Measurements from ENCODE around the gene FLNA. TPM values are rescaled to one million over a fixed set of nuclear protein-coding genes. Genes with fewer than 3 reads are reported as not detected.

FLNA gene
- polyA plus RNA-seq, 1 donor from 2014 or later = 84.9 TPM

DNA sequence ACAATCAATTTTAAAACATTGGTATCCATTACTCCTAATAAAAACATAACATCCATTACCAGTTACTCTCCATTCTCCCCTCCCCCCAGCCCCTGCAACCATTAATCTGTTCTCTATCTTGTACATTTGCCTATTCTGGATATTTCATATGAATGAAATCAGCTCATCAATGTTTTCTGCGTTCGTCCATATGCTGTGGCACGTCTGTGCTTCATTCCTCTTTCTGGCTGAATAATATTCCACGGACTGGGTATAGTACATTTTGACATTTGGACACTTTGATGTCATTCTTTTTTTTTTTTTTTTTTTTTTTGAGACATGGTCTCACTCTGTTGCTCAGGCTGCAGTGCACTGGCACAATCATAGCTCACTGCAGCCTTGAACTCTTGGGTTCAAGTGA, 29.4 kb upstream of the FLNA start:
- Histone ChIP-seq H3K79me2 (replicated peaks; ENCODE audit: insufficient read depth, low read length) (peaks cover 4% of the 10 kb centered on the region), H3F3A (ENCODE audit: insufficient read depth, low read length, poor library complexity, severe bottlenecking) (no peaks in the 10 kb centered on the region), H3K36me3 (ENCODE audit: insufficient read depth, low read length) (no peaks in the 10 kb centered on the region), H4K20me1 (ENCODE audit: insufficient read depth) (peaks cover 4% of the 10 kb centered on the region), H3K27me3 (ENCODE audit: insufficient read depth, low read depth, low read length) (no peaks in the 10 kb centered on the region), H2AFZ (ENCODE audit: low read depth, low read length) (no peak overlapping the region), H3K9me3 (ENCODE audit: low read length) (no peaks in the 10 kb centered on the region), H3K4me3 (ENCODE audit: low read length) (no peak overlapping the region), H3K27ac (ENCODE audit: low read length) (no peak overlapping the region), H3K9ac (ENCODE audit: low read length) (no peak overlapping the region), H3K4me2 (ENCODE audit: low read length) (no peak overlapping the region), H3K9me2 (ENCODE audit: insufficient read depth, low read length) (no peaks in the 10 kb centered on the region)
- TF ChIP-seq RAD21 (conservative IDR thresholded peaks at IDR 0.05) (no peak), MXI1 (conservative IDR thresholded peaks at IDR 0.05; ENCODE audit: poor library complexity, severe bottlenecking) (no peak), EP300 (conservative IDR thresholded peaks at IDR 0.05; ENCODE audit: poor library complexity, severe bottlenecking) (no peak), TAF1 (IDR thresholded peaks at IDR 0.05; ENCODE audit: low read depth) (no peak), EZH2 (IDR thresholded peaks at IDR 0.05; ENCODE audit: borderline replicate concordance, insufficient read depth, low read length, poor library complexity, severe bottlenecking) (no peak), SMC3 (conservative IDR thresholded peaks at IDR 0.05; ENCODE audit: poor library complexity) (no peak), POLR2AphosphoS5 (IDR thresholded peaks at IDR 0.05) (no peak)
- TF ChIP-seq, protein P1, sequence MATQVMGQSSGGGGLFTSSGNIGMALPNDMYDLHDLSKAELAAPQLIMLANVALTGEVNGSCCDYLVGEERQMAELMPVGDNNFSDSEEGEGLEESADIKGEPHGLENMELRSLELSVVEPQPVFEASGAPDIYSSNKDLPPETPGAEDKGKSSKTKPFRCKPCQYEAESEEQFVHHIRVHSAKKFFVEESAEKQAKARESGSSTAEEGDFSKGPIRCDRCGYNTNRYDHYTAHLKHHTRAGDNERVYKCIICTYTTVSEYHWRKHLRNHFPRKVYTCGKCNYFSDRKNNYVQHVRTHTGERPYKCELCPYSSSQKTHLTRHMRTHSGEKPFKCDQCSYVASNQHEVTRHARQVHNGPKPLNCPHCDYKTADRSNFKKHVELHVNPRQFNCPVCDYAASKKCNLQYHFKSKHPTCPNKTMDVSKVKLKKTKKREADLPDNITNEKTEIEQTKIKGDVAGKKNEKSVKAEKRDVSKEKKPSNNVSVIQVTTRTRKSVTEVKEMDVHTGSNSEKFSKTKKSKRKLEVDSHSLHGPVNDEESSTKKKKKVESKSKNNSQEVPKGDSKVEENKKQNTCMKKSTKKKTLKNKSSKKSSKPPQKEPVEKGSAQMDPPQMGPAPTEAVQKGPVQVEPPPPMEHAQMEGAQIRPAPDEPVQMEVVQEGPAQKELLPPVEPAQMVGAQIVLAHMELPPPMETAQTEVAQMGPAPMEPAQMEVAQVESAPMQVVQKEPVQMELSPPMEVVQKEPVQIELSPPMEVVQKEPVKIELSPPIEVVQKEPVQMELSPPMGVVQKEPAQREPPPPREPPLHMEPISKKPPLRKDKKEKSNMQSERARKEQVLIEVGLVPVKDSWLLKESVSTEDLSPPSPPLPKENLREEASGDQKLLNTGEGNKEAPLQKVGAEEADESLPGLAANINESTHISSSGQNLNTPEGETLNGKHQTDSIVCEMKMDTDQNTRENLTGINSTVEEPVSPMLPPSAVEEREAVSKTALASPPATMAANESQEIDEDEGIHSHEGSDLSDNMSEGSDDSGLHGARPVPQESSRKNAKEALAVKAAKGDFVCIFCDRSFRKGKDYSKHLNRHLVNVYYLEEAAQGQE (IDR thresholded peaks at IDR 0.05; ENCODE audit: borderline replicate concordance) = no peak
- TF ChIP-seq, protein P2, sequence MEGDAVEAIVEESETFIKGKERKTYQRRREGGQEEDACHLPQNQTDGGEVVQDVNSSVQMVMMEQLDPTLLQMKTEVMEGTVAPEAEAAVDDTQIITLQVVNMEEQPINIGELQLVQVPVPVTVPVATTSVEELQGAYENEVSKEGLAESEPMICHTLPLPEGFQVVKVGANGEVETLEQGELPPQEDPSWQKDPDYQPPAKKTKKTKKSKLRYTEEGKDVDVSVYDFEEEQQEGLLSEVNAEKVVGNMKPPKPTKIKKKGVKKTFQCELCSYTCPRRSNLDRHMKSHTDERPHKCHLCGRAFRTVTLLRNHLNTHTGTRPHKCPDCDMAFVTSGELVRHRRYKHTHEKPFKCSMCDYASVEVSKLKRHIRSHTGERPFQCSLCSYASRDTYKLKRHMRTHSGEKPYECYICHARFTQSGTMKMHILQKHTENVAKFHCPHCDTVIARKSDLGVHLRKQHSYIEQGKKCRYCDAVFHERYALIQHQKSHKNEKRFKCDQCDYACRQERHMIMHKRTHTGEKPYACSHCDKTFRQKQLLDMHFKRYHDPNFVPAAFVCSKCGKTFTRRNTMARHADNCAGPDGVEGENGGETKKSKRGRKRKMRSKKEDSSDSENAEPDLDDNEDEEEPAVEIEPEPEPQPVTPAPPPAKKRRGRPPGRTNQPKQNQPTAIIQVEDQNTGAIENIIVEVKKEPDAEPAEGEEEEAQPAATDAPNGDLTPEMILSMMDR (IDR thresholded peaks at IDR 0.05; ENCODE audit: poor library complexity, severe bottlenecking) = no peak

- TF ChIP-seq, protein P2 (IDR thresholded peaks at IDR 0.05; ENCODE audit: poor library complexity, severe bottlenecking) = no peak
- no peak for TF ChIP-seq TAF1 (IDR thresholded peaks at IDR 0.05; ENCODE audit: low read depth)
- TF ChIP-seq RAD21 (conservative IDR thresholded peaks at IDR 0.05) = no peak
- TF ChIP-seq MXI1 (conservative IDR thresholded peaks at IDR 0.05; ENCODE audit: poor library complexity, severe bottlenecking) = no peak
- no peak for TF ChIP-seq SMC3 (conservative IDR thresholded peaks at IDR 0.05; ENCODE audit: poor library complexity)
- no peak for TF ChIP-seq POLR2AphosphoS5 (IDR thresholded peaks at IDR 0.05)
- TF ChIP-seq, protein P1 (IDR thresholded peaks at IDR 0.05; ENCODE audit: borderline replicate concordance) = no peak
- no peak for TF ChIP-seq EZH2 (IDR thresholded peaks at IDR 0.05; ENCODE audit: borderline replicate concordance, insufficient read depth, low read length, poor library complexity, severe bottlenecking)
- TF ChIP-seq EP300 (conservative IDR thresholded peaks at IDR 0.05; ENCODE audit: poor library complexity, severe bottlenecking) = no peak
- Histone ChIP-seq H3K4me3 (ENCODE audit: low read length) (no peak overlapping the region), H3K9ac (ENCODE audit: low read length) (no peak overlapping the region), H3K79me2 (replicated peaks; ENCODE audit: insufficient read depth, low read length) (peaks cover 4% of the 10 kb centered on the region), H3K36me3 (ENCODE audit: insufficient read depth, low read length) (no peaks in the 10 kb centered on the region), H3K9me3 (ENCODE audit: low read length) (no peaks in the 10 kb centered on the region), H3K9me2 (ENCODE audit: insufficient read depth, low read length) (no peaks in the 10 kb centered on the region), H3K27me3 (ENCODE audit: insufficient read depth, low read depth, low read length) (no peaks in the 10 kb centered on the region), H3F3A (ENCODE audit: insufficient read depth, low read length, poor library complexity, severe bottlenecking) (no peaks in the 10 kb centered on the region), H3K4me2 (ENCODE audit: low read length) (no peak overlapping the region), H3K27ac (ENCODE audit: low read length) (no peak overlapping the region), H4K20me1 (ENCODE audit: insufficient read depth) (peaks cover 5% of the 10 kb centered on the region), H2AFZ (ENCODE audit: low read depth, low read length) (no peak overlapping the region)
These were observed 28.8 kb upstream of the FLNA start for GRCh38 chrX:154403192-154403591.

Data from neural cell (in vitro differentiated cells).